ENCODE measurements around the gene IARS2. TPM values are rescaled to one million over a fixed set of nuclear protein-coding genes. Genes with fewer than 3 reads are reported as not detected.

Gene IARS2
- total RNA-seq, 2 experiments from 2014 or later: 75.0 to 75.2 TPM

DNA sequence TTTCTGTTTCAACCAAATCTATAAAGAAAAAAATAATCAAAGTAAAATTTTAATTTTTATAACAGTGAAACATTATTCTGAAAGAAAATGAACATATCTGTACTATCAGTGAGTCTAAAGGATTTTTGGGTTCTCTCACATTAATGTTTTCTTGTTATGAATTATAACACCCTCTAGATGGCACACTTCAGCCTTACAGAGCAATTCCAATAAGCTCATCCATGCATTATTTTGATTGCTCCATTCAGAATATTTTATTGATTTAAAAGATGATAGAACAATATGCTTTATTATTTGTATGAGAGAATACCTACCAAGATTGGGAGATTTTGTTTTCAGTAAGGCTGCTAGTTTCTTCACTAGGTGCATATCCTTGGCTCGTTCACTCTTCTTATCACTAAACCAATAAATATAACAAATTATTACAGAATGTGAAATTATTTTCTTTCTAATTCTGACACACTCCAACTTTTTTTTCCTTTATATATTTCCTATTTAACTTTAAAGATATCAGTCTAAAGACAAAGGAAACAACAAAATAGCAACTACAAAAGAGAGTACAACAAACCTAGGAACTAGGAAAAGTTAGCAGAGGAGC is 95.9 kb downstream of the IARS2 start:
- ChIA-PET CTCF (interaction anchor here (0.6 to 1.8 kb wide), 10 partner anchors 12 to 108 kb away, joined by 3 to 5 read pairs (median 3); no protein-coding TSS in a partner anchor), POLR2A (no interaction called here)
- Mint-ChIP-seq H3K27me3 (no peaks in the 10 kb centered on the region), H3K36me3 (ENCODE audit: low read depth) (peaks cover 25% of the 10 kb centered on the region), H3K9me3 (no peaks in the 10 kb centered on the region), H3K4me1 (ENCODE audit: low read depth) (no peaks in the 10 kb centered on the region), H3K27ac (no peak overlapping the region), H3K4me3 (no peak overlapping the region)
- DNase-seq: no peak
- ATAC-seq: peak; percentile 49
- intact Hi-C loops (cut with micrococcal nuclease): no loop called here
- TF ChIP-seq, protein P1, sequence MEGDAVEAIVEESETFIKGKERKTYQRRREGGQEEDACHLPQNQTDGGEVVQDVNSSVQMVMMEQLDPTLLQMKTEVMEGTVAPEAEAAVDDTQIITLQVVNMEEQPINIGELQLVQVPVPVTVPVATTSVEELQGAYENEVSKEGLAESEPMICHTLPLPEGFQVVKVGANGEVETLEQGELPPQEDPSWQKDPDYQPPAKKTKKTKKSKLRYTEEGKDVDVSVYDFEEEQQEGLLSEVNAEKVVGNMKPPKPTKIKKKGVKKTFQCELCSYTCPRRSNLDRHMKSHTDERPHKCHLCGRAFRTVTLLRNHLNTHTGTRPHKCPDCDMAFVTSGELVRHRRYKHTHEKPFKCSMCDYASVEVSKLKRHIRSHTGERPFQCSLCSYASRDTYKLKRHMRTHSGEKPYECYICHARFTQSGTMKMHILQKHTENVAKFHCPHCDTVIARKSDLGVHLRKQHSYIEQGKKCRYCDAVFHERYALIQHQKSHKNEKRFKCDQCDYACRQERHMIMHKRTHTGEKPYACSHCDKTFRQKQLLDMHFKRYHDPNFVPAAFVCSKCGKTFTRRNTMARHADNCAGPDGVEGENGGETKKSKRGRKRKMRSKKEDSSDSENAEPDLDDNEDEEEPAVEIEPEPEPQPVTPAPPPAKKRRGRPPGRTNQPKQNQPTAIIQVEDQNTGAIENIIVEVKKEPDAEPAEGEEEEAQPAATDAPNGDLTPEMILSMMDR (IDR thresholded peaks at IDR 0.05): peak; percentile 38

DNA sequence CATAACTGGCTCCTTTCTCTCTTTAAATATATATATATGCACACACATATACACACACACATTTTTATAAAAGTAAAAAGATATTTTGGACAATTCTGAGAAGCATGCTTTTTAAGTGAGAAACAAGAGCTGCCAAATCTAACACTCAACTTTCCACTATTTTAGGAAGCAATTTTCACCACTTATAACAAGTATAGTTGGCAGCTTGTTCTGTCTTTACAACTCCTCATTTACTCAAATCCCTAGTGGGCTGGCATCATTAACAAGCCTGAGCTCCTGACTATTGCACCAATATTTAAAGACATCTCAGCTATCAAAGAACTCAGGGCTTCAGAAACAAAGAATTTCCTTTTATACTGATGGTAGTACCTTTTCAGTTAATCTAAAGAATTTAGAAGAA is 101.8 kb downstream of the IARS2 start:
- ChIA-PET CTCF (interaction anchor here (0.9 to 2.0 kb wide), 5 partner anchors 8 to 97 kb away, joined by 3 to 5 read pairs (median 4); no protein-coding TSS in a partner anchor), POLR2A (no interaction called here)
- TF ChIP-seq, protein P1 (IDR thresholded peaks at IDR 0.05): no peak

More for the DNA sequence above, 101.8 kb downstream of the IARS2 start:
- Mint-ChIP-seq H3K36me3 (ENCODE audit: low read depth) (peaks cover 12% of the 10 kb centered on the region), H3K9me3 (no peaks in the 10 kb centered on the region), H3K27ac (no peak overlapping the region), H3K27me3 (no peaks in the 10 kb centered on the region), H3K4me1 (ENCODE audit: low read depth) (no peaks in the 10 kb centered on the region), H3K4me3 (no peak overlapping the region)
- DNase-seq: no peak
- no peak for ATAC-seq
- intact Hi-C loops (cut with micrococcal nuclease): no loop called here

Small RNAs within 50 kb of the gene (microRNA-seq; reads per million reads assigned to microRNA genes)
- gene MIR194-1 (ENCODE audit: borderline microRNAs expressed, borderline replicate concordance) (0.91 reads per million), gene MIR215 (ENCODE audit: borderline microRNAs expressed, borderline replicate concordance) (not detected)

Other genes with a start within 250 kb of the IARS2 start
- gene SLC30A10, start 165.6 kb upstream of the IARS2 start, total RNA-seq: not detected
- 100 to 1,000 TPM; 200 to 210 TPM for gene EPRS1, start 47.6 kb upstream of the IARS2 start, total RNA-seq
- gene BPNT1, start 4.3 kb upstream of the IARS2 start, total RNA-seq: 10 to 100 TPM; 19.6 to 25.3 TPM
- 10 to 100 TPM; 50.6 to 53.5 TPM for gene RAB3GAP2, start 178.3 kb downstream of the IARS2 start, total RNA-seq

Measured in activated CD8-positive, alpha-beta T cell treated with anti-CD3 and anti-CD28 coated beads for 36 hours (primary cell).